ENCODE results near the gene WAPL. TPM values are rescaled to one million over a fixed set of nuclear protein-coding genes. Genes with fewer than 3 reads are reported as not detected.

The WAPL gene
- polyA plus RNA-seq, 1 donor (not counting 4 experiments of a cell fraction or from before 2014, with no cell fraction given) = 26.2 TPM

GRCh38 chr10:86392723-86393094, 128.9 kb downstream of the WAPL start:
- dilution Hi-C loops (cut with MboI; ENCODE audit: extremely low pct_ligation_motif_present, low sequenced_read_pairs) = no loop called here
- Histone ChIP-seq H2AFZ (ENCODE audit: control insufficient read depth, low read length) (no peak overlapping the region), H3K79me2 (ENCODE audit: control insufficient read depth, insufficient read depth, low read length) (no peaks in the 10 kb centered on the region), H3K4me2 (ENCODE audit: control insufficient read depth, extremely low read depth, insufficient read depth, low read depth, low read length) (no peak overlapping the region), H3K4me3 (ENCODE audit: control insufficient read depth in 2 of 3, extremely low read depth in 1 of 3, insufficient read depth in 2 of 3, low read depth in 1 of 3, low read length in 3 of 3) (no peak overlapping the region), H3K9me3 (ENCODE audit: control insufficient read depth, low read depth, low read length) (no peaks in the 10 kb centered on the region), H3K4me1 (ENCODE audit: control insufficient read depth, extremely low read depth, insufficient read depth, low read length) (peaks cover 10% of the 10 kb centered on the region), H3K27me3 (ENCODE audit: control insufficient read depth, extremely low read depth, insufficient read depth, low read length) (peaks cover 15% of the 10 kb centered on the region), H3K9ac (ENCODE audit: control insufficient read depth, extremely low read depth, insufficient read depth, low read length) (no peak overlapping the region), H3K27ac (ENCODE audit: control insufficient read depth, insufficient read depth, low read length) (no peak overlapping the region), H3K9me1 (ENCODE audit: control insufficient read depth, extremely low read depth, insufficient read depth, low read length) (no peaks in the 10 kb centered on the region), H4K20me1 (ENCODE audit: control insufficient read depth, extremely low read depth, insufficient read depth, low read length) (no peaks in the 10 kb centered on the region), H3K36me3 (ENCODE audit: control insufficient read depth in 2 of 2, extremely low read depth in 1 of 2, insufficient read depth in 2 of 2, low read length in 2 of 2) (no peaks in the 10 kb centered on the region)
- DNase-seq (ENCODE audit: low read depth, low spot score) (no peak), FAIRE-seq (no peak)
- TF ChIP-seq EZH2 (IDR thresholded peaks at IDR 0.05; ENCODE audit: low read length) = no peak
- TF ChIP-seq, protein P1, sequence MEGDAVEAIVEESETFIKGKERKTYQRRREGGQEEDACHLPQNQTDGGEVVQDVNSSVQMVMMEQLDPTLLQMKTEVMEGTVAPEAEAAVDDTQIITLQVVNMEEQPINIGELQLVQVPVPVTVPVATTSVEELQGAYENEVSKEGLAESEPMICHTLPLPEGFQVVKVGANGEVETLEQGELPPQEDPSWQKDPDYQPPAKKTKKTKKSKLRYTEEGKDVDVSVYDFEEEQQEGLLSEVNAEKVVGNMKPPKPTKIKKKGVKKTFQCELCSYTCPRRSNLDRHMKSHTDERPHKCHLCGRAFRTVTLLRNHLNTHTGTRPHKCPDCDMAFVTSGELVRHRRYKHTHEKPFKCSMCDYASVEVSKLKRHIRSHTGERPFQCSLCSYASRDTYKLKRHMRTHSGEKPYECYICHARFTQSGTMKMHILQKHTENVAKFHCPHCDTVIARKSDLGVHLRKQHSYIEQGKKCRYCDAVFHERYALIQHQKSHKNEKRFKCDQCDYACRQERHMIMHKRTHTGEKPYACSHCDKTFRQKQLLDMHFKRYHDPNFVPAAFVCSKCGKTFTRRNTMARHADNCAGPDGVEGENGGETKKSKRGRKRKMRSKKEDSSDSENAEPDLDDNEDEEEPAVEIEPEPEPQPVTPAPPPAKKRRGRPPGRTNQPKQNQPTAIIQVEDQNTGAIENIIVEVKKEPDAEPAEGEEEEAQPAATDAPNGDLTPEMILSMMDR (optimal IDR thresholded peaks at IDR 0.05 in 1 of 3, IDR thresholded peaks at IDR 0.05 in 1 of 3, conservative IDR thresholded peaks at IDR 0.05 in 1 of 3; ENCODE audit: extremely low read depth in 1 of 3, insufficient read depth in 2 of 3, low read length in 3 of 3) = no peak

GRCh38 chr10:86391986-86392722, 129.4 kb downstream of the WAPL start:
- dilution Hi-C loops (cut with MboI; ENCODE audit: extremely low pct_ligation_motif_present, low sequenced_read_pairs) = no loop called here
- Histone ChIP-seq H3K27ac (ENCODE audit: control insufficient read depth, insufficient read depth, low read length) (no peak overlapping the region), H2AFZ (ENCODE audit: control insufficient read depth, low read length) (no peak overlapping the region), H3K9me1 (ENCODE audit: control insufficient read depth, extremely low read depth, insufficient read depth, low read length) (no peaks in the 10 kb centered on the region), H3K4me2 (ENCODE audit: control insufficient read depth, extremely low read depth, insufficient read depth, low read depth, low read length) (no peak overlapping the region), H3K36me3 (ENCODE audit: control insufficient read depth in 2 of 2, extremely low read depth in 1 of 2, insufficient read depth in 2 of 2, low read length in 2 of 2) (no peaks in the 10 kb centered on the region), H4K20me1 (ENCODE audit: control insufficient read depth, extremely low read depth, insufficient read depth, low read length) (no peaks in the 10 kb centered on the region), H3K9ac (ENCODE audit: control insufficient read depth, extremely low read depth, insufficient read depth, low read length) (no peak overlapping the region), H3K4me3 (ENCODE audit: control insufficient read depth in 2 of 3, extremely low read depth in 1 of 3, insufficient read depth in 2 of 3, low read depth in 1 of 3, low read length in 3 of 3) (no peak overlapping the region), H3K79me2 (ENCODE audit: control insufficient read depth, insufficient read depth, low read length) (no peaks in the 10 kb centered on the region), H3K9me3 (ENCODE audit: control insufficient read depth, low read depth, low read length) (no peaks in the 10 kb centered on the region), H3K27me3 (ENCODE audit: control insufficient read depth, extremely low read depth, insufficient read depth, low read length) (peaks cover 16% of the 10 kb centered on the region), H3K4me1 (ENCODE audit: control insufficient read depth, extremely low read depth, insufficient read depth, low read length) (peaks cover 10% of the 10 kb centered on the region)
- TF ChIP-seq, protein P1 (optimal IDR thresholded peaks at IDR 0.05 in 1 of 3, IDR thresholded peaks at IDR 0.05 in 1 of 3, conservative IDR thresholded peaks at IDR 0.05 in 1 of 3; ENCODE audit: extremely low read depth in 1 of 3, insufficient read depth in 2 of 3, low read length in 3 of 3) = no peak
- FAIRE-seq (no peak), DNase-seq (ENCODE audit: low read depth, low spot score) (no peak)

Measured in keratinocyte (primary cell).